Mononuclear cell (primary cell): ENCODE results near the gene ZBTB7B. TPM values are rescaled to one million over a fixed set of nuclear protein-coding genes. Genes with fewer than 3 reads are reported as not detected.

Source experiments
- H3K27me3 ChIP-seq: 2 replicates; pipeline ENCODE4 v1.6.0; 2011; ENCODE audit warnings: low read length, control low read depth; ENCODE audit not compliant: insufficient read depth
- H3K4me1 ChIP-seq: 2 replicates; pipeline ENCODE4 v1.5.1; 2011; ENCODE audit warnings: mild to moderate bottlenecking, low read length, control low read depth; ENCODE audit not compliant: insufficient read depth
- H3K4me3 ChIP-seq: 2 replicates; pipeline ENCODE4 v1.5.1; 2011; ENCODE audit warnings: mild to moderate bottlenecking, low read length, moderate library complexity
- H3K9me3 ChIP-seq: 2 replicates; pipeline ENCODE4 v1.5.1; 2011; ENCODE audit warnings: low read depth, mild to moderate bottlenecking, control low read depth, low read length
- total RNA-seq: library from RNA; depleted of rRNA; stranded (reverse); fragments of >200 nt; gene quantifications from one replicate; pipeline ENCODE4 v1.2.3, GENCODE V29; 2012

The ZBTB7B gene
- total RNA-seq, result 39.6 TPM

GRCh38 chr1:155002464-155003226 is at the start of gene ZBTB7B:
TSS of gene ZBTB7B (plus strand) at chr1:155002802. CDS start at chr1:155014661, 11,859 bp downstream.
- peak within 1 kb of the TSS; percentile 96 for H3K4me3 ChIP-seq
- peaks cover 66% of the 10 kb centered on the region for H3K4me1 ChIP-seq
- H3K9me3 ChIP-seq, result no peaks in the 10 kb centered on the region

DNA sequence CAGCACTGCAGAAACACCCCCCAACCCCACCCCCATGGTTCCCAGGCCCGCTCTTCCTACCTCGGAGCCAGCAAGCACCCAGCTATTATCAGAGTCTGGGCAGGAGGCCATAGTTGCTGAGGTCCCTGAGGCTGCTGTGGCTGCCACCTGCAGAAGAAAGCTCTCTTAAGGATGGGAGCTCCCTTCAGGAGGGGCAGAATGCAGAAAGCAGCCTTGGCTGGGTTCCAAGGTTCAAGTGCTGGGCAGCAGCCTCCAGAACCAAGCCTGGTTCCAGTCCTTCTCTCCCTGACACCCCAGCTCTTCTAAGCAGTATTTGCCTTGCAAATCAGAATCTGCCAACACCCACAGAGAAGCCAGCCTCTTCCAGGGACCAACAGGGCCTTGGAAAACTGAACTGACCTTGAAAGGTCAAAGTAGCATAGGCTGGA is 49.0 kb upstream of the ZBTB7B start:
- H3K4me3 ChIP-seq, result no peak overlapping the region
- H3K9me3 ChIP-seq, result no peaks in the 10 kb centered on the region
- H3K27me3 ChIP-seq, result no peaks in the 10 kb centered on the region
- H3K4me1 ChIP-seq, result peaks cover 70% of the 10 kb centered on the region

More at GRCh38 chr1:155002464-155003226, at the start of gene ZBTB7B:
- no peaks in the 10 kb centered on the region for H3K27me3 ChIP-seq

- Histone ChIP-seq H3K27me3 (no peaks in the 10 kb centered on the region), H3K4me1 (peaks cover 71% of the 10 kb centered on the region), H3K9me3 (no peaks in the 10 kb centered on the region), H3K4me3 (peak overlapping the region; percentile 78)
Observed at GRCh38 chr1:154954541-154954940, 48.1 kb upstream of the ZBTB7B start.

GRCh38 chr1:154955039-154955717 is 47.4 kb upstream of the ZBTB7B start:
- Histone ChIP-seq H3K4me1 (peaks cover 77% of the 10 kb centered on the region), H3K4me3 (peak overlapping the region; percentile 78), H3K9me3 (no peaks in the 10 kb centered on the region), H3K27me3 (no peaks in the 10 kb centered on the region)

DNA sequence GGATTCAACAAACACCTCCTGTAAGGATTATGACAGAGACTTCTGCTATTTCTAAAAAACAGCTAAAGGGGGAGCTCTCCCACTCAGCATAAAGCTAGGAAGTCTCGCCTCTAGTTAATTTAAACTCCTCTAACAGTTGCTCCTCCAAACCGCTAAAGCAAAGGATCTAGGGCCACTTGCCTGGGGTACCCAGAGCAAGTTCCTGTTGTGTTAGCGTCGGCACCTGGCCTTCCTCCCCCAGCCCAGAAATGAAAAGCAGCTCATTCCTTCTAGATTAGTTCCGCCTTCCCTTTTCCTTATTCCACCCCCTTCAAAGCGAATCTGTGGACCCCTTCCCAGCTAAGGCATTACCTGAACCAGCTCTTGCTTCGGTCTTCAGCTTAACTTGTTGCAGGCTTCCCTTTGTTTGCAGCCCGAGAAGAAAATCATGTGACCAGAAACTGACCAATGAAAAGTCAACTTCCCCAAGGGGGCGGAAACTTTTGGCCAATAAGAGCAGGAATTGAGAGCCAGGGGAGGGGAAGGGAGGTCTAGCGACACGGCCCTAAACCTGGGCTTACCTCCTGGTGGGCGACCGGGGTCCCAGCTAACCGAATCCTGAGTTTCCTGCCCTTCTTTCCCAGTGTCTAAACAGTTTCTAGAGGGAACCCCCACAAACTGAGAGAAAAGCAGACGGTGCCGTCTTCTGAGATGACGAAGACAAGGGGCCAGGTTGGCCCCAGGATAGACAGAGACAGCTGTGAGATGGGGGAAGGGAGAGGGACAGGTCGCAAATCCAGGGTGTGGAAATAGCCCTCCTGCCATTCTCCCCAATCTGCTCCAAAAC is 46.7 kb upstream of the ZBTB7B start, which contains the start of gene PBXIP1:
TSS of gene PBXIP1 (minus strand) at position 382 of the 826 bp plus-strand sequence. CDS start 2,378 bp downstream, outside the sequence.
- peaks cover 77% of the 10 kb centered on the region for H3K4me1 ChIP-seq
- H3K9me3 ChIP-seq, result no peaks in the 10 kb centered on the region
- no peaks in the 10 kb centered on the region for H3K27me3 ChIP-seq
- peak within 1 kb of the TSS; percentile 78 for H3K4me3 ChIP-seq

DNA sequence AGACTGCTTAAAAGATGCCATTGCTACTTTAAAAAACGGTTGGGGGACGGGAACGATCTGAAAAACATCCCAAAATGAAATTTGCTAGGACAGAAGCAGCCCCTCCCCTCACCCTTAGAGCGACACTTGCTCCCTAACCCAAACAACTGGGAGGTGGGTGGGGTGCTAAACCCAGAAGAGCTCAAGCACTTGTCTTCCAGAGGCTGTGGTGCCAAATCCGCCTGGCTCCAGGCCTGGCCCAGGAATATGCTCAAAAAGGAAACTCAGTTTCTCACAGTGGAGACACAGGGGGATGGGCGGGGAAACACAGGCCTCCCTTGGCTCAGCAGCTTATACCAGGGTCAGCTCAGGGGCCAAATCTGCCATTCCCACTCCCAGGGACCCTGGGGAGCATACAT is 46.1 kb upstream of the ZBTB7B start:
- Histone ChIP-seq H3K4me1 (peaks cover 74% of the 10 kb centered on the region), H3K27me3 (no peaks in the 10 kb centered on the region), H3K9me3 (no peaks in the 10 kb centered on the region), H3K4me3 (peak overlapping the region; percentile 78)

DNA sequence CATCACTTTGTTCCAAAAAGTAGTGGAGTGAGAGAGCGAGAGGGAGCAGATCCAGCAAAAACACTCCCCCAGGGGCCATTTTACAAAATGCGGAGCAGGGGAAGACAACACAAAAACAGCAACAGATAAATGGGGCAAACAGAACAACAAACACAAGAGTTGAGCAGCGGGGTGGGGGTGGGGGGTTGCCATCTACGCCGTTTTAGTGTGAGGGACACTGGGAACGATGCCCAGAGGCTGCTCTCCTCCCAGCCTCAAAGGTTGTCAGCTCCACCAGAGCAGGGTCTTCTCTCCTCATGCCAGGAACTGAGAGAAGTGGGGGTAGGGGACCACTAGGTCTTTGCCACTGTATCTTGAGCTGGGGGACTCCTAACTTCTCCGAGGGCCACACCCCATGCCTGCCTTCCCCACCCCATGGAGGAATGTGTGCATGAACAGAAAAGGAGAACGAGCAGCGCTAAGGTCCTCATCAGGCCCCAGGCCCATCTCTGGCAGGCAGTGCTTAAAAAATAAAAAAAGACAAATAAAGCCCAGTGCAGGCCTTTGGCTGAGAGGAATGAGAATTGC is 45.4 kb upstream of the ZBTB7B start:
- no peak overlapping the region for H3K4me3 ChIP-seq
- H3K4me1 ChIP-seq, result peaks cover 70% of the 10 kb centered on the region
- no peaks in the 10 kb centered on the region for H3K9me3 ChIP-seq
- no peaks in the 10 kb centered on the region for H3K27me3 ChIP-seq

GRCh38 chr1:154958036-154958435 is 44.6 kb upstream of the ZBTB7B start:
- H3K4me3 ChIP-seq, result no peak overlapping the region
- no peaks in the 10 kb centered on the region for H3K27me3 ChIP-seq
- H3K4me1 ChIP-seq, result peaks cover 70% of the 10 kb centered on the region
- H3K9me3 ChIP-seq, result no peaks in the 10 kb centered on the region

- Histone ChIP-seq H3K27me3 (no peaks in the 10 kb centered on the region), H3K4me3 (no peak overlapping the region), H3K4me1 (peaks cover 70% of the 10 kb centered on the region), H3K9me3 (no peaks in the 10 kb centered on the region)
Observed at GRCh38 chr1:154958681-154959425, 43.7 kb upstream of the ZBTB7B start.

DNA sequence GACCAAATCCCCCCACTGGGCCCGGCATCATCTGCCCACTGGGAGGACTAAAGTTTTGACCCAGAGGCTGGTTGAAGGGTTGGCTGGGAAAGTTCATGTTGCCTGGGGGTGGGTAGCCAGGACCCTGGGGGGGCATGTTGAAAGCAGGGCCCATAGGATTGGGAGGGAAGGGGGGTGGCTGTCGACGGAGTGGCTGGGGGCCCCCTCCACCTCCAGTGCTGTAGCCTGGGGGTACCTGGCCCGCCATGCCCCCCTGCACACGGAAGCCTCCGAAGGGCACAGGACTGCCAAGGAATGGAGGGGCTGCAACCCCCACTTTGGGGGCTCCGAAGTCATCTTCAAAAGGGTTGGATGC is 43.2 kb upstream of the ZBTB7B start:
- H3K4me3 ChIP-seq, result no peak overlapping the region
- H3K27me3 ChIP-seq, result no peaks in the 10 kb centered on the region
- H3K4me1 ChIP-seq, result peaks cover 65% of the 10 kb centered on the region
- no peaks in the 10 kb centered on the region for H3K9me3 ChIP-seq

DNA sequence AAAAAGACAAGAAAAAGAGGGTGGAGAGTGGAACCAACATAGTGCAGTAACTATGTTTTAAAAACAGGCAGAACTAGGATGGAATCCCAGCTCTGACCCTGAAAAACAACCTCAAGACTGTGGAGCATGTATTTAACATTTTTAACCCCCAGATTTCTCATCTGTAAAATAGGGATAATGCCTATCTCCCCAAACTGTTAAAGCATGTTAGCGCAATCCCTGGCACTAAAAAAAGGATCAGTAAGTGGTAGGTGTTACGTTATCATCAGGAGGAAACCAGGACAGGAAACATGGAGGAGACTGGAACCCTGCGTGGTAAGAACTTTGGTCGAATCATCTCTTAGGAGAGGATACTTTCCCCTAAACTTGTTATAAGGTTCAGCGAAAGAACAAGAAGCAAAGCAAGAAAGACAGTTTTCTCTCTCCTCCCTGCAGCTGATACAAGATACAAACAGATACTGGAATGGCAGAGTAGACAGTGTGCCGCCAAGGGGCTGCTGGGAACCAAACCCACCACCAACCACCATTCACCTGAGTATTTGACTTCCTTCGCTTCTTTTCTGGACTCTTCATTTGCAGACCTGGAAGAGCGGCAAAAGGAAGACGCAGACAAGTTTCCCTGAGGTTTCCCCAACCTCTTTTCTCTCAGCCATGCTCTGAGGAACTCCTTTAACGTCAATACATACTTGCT is 42.0 kb upstream of the ZBTB7B start:
- no peaks in the 10 kb centered on the region for H3K27me3 ChIP-seq
- peaks cover 53% of the 10 kb centered on the region for H3K4me1 ChIP-seq
- H3K4me3 ChIP-seq, result peak overlapping the region; percentile 78
- H3K9me3 ChIP-seq, result no peaks in the 10 kb centered on the region

DNA sequence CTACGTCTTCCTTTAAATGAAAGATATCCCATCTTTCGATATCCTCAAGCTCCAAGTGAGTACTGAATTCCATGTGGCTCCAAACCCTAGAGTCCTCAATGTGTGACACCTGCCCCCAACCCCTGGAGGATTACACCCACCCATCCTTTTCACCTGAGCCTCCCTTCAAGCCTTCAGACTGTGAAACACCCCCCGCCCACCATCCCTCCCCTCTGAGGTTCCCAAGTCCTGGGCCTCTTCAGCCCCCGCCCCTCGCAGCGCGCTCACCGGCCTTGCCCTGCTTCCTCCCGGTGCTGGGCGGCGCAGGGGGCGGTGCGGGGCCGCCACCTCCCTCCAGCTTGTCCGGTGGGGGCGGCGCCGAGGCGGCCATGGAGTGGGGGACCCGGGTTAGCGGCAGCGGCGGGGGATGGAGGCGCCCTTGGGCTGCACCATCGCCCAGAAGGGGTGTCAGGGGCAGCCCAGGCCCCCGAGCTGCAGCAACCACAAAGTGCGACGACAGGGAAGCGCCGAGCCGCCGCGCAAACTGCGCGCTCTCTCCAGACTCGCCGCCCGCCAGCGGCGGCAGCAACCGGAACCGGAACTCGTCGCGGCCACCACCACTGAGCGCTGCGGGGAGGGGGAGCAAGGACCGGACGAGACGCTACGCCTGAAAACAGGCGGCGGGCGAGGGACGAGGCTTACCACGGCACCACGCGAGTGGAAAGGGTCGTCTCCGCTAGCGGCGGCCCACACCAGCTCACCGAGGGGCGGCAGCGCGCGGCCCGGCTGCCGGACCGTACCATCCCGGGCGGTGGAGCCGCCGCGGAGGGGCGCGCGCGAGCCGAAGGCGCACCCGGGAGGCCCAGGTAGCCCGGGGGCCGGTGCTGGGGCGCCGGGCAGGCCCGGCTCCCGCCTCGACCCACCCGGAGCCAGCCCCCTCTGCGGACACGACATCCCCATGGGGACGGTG is 41.1 kb upstream of the ZBTB7B start, which contains the start of gene PYGO2:
TSS of gene PYGO2 (minus strand) at position 576 of the 949 bp plus-strand sequence. CDS start at position 370, 206 bp downstream.
- peak within 1 kb of the TSS; percentile 78 for H3K4me3 ChIP-seq
- H3K4me1 ChIP-seq, result peaks cover 48% of the 10 kb centered on the region
- H3K9me3 ChIP-seq, result no peaks in the 10 kb centered on the region
- H3K27me3 ChIP-seq, result no peaks in the 10 kb centered on the region
